Thoracic aorta (tissue), 2 donors: Measurements from ENCODE around the gene ERN1. TPM values are rescaled to one million over a fixed set of nuclear protein-coding genes. Genes with fewer than 3 reads are reported as not detected.

Source experiments
- ATAC-seq: fragments of 150-250 bp; one replicate; pipeline ENCODE4 v1.8.0; 2017; ENCODE audit warnings: low read depth; ENCODE audit not compliant: insufficient number of reproducible peaks, low FRiP score
- DNase-seq: peaks from one replicate; pipeline ENCODE4 v3.0.0-alpha.2; 2020; ENCODE audit warnings: low spot score
- H3K27ac ChIP-seq, 2 donors: fragments of 200-600 bp; sonication (generic); 1 replicate in 1 of 2; 2 replicates in 1 of 2; pipeline ENCODE4 v1.5.1; 2016; ENCODE audit warnings: mild to moderate bottlenecking in 2 of 2, moderate library complexity in 2 of 2
- H3K27me3 ChIP-seq: fragments of 200-600 bp; sonication (generic); replicated peaks from 2 replicates; pipeline ENCODE4 v1.6.0; 2016; ENCODE audit warnings: mild to moderate bottlenecking; ENCODE audit not compliant: insufficient read depth
- H3K36me3 ChIP-seq: fragments of 200-600 bp; sonication (generic); one replicate; pipeline ENCODE4 v1.5.1; 2016
- H3K4me1 ChIP-seq, 2 donors: fragments of 200-600 bp; sonication (generic); 1 replicate in 1 of 2; 2 replicates in 1 of 2; pipeline versions ENCODE4 v1.5.1 to v1.6.0; 2016; ENCODE audit warnings: low read depth in 2 of 2, mild to moderate bottlenecking in 1 of 2; ENCODE audit not compliant: control insufficient read depth in 1 of 2
- H3K4me3 ChIP-seq: fragments of 200-600 bp; sonication (generic); 2 replicates; pipeline ENCODE4 v1.5.1; 2016; ENCODE audit warnings: mild to moderate bottlenecking
- H3K9me3 ChIP-seq: fragments of 200-600 bp; sonication (generic); 2 replicates; pipeline ENCODE4 v1.5.1; 2016
- CTCF ChIP-seq: fragments of 200-600 bp; sonication (generic); IDR thresholded peaks from one replicate; pipeline ENCODE4 v1.5.1; 2019; ENCODE audit warnings: antibody characterized with exemption
- total RNA-seq, 2 donors: library from RNA; depleted of rRNA; stranded (reverse); fragments of >200 nt; gene quantifications; one replicate each; pipeline versions ENCODE4 v1.1.0 to v1.2.3, GENCODE V29; 2016

The ERN1 gene
- total RNA-seq, 2 donors from 2014 or later: 13.0 to 22.7 TPM

GRCh38 chr17:64106918-64107317 lies 23.0 kb downstream of the ERN1 start:
- no peak overlapping the region for H3K4me3 ChIP-seq

GRCh38 chr17:64103391-64104364 lies 26.3 kb downstream of the ERN1 start:
- no peak for TF ChIP-seq CTCF
- Histone ChIP-seq H3K4me1 (peaks cover 0 to 20% of the 10 kb centered on the region in 2 donors), H3K27ac (no peak overlapping the region), H3K9me3 (no peaks in the 10 kb centered on the region), H3K27me3 (no peaks in the 10 kb centered on the region), H3K4me3 (no peak overlapping the region), H3K36me3 (no peaks in the 10 kb centered on the region)
- no peak for ATAC-seq
- no peak for DNase-seq

More at GRCh38 chr17:64106918-64107317, 23.0 kb downstream of the ERN1 start:
- TF ChIP-seq CTCF: no peak
- ATAC-seq (no peak), DNase-seq (no peak)
- Histone ChIP-seq H3K27me3 (no peaks in the 10 kb centered on the region), H3K36me3 (no peaks in the 10 kb centered on the region), H3K4me1 (peaks cover 0 to 20% of the 10 kb centered on the region in 2 donors), H3K27ac (no peak overlapping the region), H3K9me3 (no peaks in the 10 kb centered on the region)

GRCh38 chr17:64102627-64103390 lies 27.1 kb downstream of the ERN1 start:
- Histone ChIP-seq H3K4me3 (no peak overlapping the region), H3K27ac (no peak overlapping the region), H3K27me3 (no peaks in the 10 kb centered on the region), H3K36me3 (no peaks in the 10 kb centered on the region), H3K9me3 (no peaks in the 10 kb centered on the region), H3K4me1 (peaks cover 0 to 15% of the 10 kb centered on the region in 2 donors)
- no peak for DNase-seq
- no peak for ATAC-seq
- TF ChIP-seq CTCF: no peak

GRCh38 chr17:64099543-64099942 lies 30.4 kb downstream of the ERN1 start:
- no peaks in the 10 kb centered on the region for H3K36me3 ChIP-seq
- H3K9me3 ChIP-seq: no peaks in the 10 kb centered on the region
- no peaks in the 10 kb centered on the region for H3K27me3 ChIP-seq
- H3K4me3 ChIP-seq: no peak overlapping the region
- peaks cover 5 to 13% of the 10 kb centered on the region in 2 donors for H3K4me1 ChIP-seq
- no peak overlapping the region for H3K27ac ChIP-seq
- no peak for DNase-seq
- no peak for ATAC-seq
- TF ChIP-seq CTCF: no peak
